AG20443 (cell line): ENCODE results near the gene PITPNM1.

Source experiments
- DNase-seq: peaks from one replicate; pipeline ENCODE4 v3.0.0; 2012; ENCODE audit warnings: low spot score, mixed read lengths

Gene PITPNM1

DNA sequence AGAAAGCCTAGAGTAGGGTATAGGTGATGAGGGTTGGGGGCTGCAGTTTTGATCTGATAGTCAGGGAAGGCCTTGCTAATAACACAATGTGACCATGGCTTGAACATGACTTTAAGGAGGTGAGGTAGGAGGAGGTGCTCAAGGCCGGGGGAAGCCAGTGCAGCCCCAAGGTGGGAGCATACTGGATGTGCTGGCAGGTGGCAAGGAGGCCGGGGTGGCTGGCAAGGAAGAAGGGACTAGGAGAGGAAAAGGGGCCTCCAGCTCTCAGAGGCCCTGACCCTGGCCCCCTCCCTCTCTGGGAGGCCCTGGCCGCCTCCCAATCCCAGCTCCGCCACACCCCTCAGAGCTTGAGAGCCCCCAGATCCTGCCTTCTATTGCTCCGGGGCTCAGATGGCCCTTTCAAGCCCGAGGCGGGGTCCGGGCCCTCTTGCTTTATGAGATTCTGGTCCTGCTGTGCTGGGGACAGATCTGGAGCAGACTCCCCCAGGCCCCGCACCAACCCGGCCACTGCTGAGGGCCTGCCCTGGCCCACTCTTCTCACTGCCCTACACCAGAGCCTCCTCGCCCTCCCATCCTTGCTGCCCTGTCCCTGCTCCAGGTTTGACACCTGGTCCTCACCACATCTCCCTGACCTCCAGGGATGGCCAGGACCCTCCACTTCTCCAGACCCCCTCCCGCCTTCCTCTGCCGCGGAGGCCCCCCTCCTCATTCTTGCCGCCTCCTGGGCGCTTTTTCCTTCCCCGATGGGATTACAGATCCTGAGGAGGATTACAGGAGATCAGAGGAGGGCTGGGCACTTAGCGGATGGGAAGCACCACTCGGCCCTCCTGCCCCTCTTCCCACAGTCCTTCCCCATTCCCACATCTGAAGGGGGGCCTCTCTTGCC, 1.8 kb downstream of the PITPNM1 start:
- DNase-seq = no peak

DNA sequence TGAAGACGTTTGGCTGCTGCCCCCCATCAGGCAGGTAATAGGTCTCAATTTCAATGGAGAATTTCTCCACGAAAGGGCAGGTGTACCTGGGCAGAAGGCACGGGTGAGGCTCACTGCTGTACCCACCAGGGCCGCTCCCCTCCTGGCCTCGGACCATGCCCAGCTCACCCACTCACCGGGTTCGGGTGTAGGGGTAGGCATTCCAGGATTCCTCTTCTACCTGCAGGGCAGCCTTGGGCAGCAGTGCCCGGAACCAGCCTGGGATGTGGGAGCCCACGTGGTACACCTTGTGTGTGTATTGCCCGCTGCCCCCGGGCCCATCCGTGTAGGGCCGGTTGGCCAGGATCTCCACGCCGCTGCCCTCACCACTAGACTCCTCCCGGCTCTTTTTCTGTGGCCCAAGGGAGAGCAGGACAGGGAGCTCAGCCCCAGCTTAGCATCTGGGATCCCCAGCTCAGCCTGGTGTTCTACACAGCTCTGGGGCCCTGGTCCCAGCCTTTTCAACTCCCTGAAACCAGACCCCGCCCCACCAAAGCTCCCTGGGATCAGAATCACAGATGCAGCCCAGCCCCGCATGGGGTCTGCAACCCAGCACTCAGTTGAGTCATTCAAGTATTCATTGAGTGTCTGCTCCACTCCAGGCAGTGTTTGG, 2.7 kb downstream of the PITPNM1 start:
- no peak for DNase-seq

DNA sequence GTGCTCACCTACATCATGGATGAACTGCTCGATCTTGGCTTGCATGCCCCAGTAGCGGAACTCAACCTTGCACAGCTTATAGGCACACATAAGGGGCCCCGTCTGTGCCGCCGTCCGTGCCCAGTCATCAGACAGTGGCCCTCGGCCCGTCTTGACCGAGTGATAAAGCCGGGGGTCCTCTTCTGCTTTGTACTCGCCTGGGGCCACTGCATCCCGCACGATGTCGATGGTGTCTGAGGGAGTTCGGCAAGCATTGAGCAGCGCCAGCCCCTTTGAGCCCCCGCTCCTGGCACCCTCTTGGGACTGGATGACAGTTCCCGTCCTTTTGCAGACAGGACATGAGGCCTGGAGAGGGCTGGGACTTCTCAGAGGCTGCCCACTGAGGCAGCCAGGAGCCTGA, 3.3 kb downstream of the PITPNM1 start:
- DNase-seq = no peak

DNA sequence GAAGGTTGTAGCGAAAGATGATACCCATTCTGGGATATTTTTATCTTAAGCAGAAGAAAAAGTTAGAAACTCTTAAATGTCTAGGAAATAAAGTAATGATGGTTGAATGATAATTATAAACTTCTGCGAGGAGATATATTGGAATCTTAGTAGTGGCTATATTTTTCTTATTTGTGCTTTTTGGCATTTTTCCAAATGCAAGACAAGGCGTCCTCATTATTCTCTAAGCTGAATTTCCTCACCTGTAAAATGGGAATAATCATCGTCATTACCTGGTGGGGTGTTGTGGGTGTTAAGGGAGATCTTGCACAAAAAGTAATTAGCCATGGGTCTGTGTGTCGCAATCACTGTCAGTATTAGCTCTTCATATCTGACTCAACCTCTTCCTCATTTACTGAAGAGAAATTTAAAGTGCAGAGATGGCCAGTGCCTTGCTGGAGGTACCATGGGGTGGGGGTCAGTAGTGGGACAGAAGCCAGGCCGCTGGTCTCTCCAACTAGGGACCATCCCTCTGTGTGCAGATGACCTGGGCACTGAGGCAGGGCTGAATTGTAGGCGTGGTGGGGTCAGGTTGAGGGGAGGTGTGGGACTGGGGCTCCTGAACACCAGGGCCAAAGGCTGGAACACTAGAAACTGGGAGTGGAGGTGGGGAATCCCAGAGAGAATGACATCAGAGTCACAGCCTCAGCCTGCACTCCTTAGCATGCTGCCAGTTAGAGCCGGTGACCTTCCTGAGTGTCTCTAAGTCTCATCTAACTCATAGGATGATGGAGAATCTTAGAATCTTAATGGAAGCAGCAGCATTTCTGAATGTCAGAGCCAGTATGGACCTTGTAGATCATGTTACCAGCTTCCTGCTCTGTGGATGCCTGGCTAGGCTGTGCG, 4.1 kb downstream of the PITPNM1 start:
- no peak for DNase-seq

DNA sequence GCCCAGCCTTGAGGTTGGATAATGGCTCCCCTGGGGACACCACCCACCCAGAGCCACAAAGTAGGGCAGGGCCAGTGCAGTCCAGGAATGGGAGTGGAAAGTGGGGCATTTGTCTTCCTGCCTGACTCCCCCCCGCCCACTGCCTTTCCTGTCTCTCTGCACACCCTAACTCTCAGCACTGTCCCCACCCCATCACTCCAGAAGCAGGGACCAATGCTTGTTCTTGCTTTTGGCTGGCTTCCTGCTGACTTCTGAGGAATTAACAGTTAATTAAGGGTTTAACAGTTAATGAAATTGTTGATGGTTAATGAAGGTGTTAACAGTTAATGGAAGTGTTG, 4.7 kb downstream of the PITPNM1 start:
- no peak for DNase-seq

DNA sequence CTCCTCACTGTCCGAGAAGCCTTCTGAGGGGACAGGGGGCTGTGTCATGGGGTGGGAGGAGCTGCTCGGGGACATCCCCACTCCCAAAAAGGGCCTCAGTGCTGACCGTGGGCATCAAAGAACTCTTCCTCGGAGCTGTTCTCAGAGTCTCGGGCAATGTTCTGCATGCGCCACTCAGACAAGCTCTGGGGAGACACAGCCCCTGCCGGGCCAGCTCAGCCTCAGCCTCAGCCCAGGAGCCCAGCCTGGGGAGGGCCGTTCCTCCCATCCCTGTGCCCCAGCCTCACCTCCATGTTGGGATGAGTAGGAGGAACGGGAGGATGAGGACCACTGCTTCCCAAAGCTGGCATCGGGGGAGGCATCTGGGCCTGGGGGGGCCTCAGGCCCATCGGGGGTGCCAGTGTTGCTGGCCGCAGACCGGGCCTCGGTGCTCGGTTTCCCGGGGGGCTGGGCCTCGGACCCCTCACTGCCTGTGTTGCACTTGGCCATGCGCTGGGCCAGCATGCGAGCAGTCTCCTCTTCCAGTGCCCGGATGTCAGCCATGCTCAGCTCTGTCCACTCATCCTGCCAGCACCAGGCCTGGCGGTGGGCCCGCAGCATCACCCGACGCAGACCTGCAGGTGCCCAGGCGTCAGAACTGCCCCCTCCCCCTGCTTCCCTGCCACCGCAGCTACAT, 5.2 kb downstream of the PITPNM1 start:
- no peak for DNase-seq

DNA sequence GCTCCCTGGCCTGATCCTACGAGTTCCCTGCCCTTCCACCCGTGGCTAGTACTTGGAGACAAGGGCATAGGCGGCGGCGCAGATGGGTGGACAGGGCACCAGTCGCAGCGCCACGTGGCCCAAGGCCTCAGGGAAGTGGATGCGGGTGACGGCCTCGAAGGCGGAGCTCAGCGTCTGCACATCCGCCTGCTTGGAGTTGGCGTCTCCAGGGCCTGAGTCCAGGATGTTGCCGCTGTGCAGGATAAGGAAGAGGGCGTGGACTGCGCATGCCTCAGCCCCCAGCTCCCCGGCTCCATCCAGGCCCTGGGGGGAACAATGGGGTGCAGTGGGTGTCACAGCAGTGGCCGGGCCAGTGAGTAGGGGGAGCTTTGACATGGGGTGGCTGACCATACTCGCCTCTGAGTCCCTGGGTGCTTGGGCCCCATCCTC, 6.6 kb downstream of the PITPNM1 start:
- no peak for DNase-seq

DNA sequence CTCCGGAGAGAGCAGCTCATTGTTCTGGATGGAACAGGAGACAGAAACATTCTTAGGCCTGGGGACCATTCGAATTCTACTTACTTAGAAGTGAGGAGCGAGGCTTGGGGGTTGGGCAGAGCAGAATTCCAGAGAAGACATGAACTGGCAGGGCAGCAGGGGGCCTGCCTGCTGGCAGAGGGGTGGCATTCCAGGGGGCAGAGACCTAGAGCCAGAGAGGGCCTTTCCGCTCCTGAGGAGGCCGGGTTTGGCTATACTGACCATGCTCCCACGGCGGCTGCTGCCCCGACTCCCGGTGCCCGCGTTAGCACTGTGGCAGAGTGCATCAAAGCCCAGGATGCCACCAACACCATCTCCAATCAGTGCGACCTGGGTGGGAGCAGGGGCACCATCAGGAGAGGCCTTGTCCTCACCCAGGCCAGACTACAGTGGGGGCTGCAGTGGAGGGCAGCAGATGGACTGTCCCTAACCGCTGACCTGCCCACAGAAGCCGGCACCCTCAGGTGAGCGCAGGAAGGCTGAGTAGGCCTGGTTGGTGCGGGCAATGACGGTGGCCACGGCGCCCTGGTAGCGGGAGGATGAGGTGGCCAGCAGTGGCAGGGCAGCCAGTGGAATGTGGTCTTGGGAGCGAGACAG, 7.4 kb downstream of the PITPNM1 start:
- DNase-seq = no peak

DNA sequence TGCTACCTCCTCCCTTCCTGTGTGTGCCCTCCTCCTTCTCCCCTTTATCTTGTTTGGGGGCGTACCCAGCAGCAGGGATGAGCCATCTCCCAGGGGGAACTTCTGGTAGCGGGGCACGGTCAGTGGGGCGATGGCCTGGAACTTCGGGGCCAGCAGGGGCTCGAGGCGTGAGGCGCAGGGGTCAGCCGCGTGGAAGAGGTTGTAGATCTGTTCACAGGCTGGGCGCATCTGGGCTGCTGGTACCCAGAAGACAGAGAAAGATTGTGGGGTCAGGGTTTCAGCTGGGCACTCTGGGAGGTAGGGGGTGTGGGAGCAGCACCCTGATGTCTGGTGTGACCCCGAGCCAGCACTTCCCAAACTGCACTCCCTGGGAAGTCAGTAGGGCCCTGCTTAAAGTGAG, 9.1 kb downstream of the PITPNM1 start:
- no peak for DNase-seq

DNA sequence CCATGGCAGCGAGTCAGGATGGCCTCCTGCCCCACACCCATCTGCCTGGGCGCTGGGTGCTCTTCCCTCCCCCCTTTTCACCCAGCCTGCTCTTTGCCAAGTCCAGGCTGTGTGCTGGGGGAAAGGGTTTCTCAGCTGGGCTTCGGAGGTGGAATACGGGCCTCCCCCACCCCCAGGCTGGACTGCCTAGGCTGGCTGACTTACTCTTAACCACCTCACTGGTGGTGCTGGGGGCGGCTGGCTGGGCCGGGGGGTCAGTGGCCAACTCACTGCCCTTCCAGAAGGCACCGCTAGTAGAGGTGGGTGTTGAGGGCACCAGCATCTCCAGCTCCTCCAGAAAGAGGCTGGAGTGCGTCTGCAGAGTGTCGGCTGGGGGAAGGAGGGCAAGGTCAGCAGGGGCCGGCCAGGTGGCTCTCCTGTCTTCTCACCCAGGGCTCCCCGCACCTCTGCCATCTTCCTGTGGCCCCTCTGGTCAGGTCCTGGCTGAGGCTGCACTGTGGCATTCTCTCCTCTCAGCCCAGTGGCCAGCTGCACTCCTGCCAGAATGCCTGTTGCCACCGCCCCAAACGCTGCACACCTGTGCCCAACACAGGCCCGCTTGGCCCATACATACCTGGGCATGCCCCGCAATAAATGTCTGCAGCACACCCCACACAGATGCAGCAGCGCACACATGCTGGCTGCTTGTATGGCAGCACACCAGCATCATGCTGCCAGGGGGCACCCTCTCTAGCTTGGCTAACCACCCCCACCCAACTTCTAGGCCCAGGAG, 9.7 kb downstream of the PITPNM1 start:
- DNase-seq = no peak

DNA sequence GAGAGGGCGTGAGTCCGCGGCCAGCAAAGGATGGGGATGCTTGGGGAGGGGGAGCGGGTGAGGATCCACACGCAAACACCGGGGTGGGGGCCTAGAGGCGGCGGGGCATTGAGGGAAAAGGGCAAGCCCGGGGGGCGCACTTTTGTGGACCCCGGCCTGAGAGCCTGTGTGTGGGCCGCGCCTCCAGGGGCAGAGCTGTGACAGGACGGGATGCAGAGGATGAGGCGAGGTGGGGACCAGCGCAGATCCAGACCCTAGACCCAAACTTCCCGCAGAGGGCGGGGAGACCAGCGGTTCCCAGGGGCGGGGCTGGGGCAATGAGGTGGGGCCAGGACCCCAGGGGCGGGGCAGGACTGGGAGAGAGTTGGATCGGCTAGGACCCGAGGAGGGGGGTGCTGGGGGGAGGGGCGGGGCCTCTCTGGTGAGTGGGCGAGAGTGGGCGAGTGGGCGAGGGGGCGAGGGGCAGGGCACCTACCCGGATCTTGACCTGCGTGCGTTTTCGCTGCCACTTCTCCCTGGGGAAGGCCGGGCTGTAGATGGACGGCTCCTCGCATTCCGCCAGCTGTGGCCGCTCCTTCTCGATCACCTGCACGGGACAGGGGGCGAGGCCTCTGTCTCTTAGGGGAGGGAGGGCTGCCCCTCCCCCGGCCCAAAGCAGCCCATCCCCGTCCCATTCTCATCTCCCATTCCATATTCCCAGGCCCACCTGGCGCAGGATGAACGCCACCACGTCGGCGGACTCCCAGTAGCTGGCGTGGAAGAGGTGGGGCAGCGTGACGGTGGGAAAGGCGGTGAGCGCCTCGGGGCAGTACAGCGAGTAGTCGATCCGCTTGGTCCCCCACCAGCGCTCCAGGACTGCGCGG, 10.6 kb downstream of the PITPNM1 start:
- no peak for DNase-seq

DNA sequence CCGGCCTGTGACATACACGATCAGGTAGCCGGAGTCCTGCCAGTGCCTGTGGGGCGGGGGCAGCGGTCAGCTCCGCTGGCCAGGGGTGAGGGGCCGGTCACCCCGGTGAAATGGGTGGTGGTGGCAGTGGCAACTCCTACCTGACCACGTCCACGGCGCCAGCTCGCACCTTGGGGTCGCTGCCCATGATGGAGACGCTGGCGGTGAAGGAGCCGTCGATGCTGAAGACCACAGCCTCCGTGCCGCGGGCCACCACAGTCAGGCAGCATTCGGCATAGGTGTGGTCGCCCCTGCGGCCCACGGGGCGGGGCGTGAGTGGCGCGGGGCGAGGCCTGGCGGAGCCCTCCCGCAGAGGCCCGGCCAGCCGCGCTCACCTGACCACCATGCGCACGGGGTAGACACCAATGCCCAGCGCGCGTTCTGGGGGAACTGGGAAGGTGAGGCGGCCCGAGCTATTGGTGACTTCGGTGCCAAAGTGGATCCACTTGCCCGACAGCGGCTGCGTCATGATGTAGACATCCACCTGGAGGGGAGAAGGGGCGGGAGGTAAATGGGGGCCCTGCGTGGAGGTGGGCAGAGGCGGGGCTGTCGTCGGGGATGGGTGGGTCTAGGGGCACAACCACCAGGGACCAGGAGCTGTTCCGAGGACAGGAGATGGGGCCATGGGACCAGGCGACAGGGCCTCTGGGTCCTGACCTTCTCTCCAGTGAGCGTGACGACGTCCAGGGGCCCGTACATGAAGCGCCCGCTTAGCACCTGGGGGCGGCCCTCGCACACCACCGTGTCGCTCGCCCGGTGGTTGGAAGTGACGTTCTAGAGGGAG, 11.4 kb downstream of the PITPNM1 start:
- no peak for DNase-seq

DNA sequence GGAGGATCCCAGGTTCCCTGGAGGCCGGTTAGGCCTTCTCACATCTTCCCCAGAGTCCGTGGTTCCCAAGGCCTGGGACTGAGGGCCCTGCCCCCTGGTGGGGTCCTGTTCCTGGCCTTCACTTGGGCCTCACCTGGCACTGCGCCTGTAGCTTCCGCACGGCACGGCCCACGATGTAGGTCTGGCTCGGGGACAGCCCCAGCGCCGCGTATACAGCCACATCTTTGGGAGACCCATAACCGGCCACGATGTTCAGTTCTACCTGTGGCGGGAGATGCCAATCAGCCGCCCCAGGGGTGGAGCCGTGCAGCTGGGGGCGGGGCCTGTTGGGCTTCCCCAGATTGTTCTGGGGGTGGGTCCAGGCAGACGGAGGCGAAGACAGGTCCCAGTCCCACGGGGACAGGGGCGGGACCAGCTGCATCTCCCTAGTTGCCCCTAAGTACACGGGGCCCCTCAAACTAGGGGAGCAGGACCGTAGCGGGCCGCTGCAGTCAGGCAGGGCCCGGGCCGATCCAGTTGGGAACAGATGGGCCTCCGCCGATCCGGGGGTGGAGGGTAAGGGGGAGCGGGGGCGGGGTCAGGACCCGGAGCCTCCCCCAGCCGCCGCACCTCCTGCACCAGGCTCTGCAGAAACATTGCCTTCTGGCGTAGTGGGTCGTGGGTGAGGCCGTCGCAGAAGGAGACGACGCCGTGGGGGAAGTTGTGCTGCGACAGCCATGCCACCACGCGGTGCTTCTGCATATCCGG, 12.2 kb downstream of the PITPNM1 start:
- DNase-seq = no peak

DNA sequence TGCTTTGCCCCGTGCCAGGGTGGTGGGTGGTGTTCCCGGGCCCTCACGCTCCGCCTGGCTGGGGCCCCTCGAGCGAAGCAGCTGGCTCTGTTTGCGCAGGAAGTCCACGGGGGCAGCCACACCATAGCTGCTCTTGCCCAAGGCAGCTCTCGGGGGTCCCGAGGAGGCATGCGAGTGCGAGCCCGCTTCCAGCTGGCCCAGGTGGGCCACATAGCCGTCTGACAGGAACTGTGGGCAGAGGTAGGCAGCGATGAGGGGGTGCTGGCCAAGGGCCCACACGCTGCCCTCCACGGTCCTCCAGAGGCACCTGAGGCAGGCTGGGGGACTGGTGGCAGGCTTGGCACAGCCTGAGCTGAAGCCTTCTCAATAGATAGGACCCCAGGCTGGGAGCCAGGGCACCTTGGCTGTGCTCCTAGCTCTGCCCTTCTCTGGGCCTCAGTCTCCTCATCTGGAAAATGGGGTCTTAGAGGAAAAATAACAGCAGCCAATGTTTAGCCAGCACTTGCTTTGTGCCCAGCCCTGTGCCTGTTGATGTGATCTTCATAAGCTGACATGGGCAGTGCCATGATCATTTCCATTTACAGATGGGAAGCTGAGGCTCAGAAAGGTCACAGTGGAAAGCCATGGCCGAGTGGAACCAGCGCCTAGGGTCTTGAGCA, 13.0 kb downstream of the PITPNM1 start:
- no peak for DNase-seq

DNA sequence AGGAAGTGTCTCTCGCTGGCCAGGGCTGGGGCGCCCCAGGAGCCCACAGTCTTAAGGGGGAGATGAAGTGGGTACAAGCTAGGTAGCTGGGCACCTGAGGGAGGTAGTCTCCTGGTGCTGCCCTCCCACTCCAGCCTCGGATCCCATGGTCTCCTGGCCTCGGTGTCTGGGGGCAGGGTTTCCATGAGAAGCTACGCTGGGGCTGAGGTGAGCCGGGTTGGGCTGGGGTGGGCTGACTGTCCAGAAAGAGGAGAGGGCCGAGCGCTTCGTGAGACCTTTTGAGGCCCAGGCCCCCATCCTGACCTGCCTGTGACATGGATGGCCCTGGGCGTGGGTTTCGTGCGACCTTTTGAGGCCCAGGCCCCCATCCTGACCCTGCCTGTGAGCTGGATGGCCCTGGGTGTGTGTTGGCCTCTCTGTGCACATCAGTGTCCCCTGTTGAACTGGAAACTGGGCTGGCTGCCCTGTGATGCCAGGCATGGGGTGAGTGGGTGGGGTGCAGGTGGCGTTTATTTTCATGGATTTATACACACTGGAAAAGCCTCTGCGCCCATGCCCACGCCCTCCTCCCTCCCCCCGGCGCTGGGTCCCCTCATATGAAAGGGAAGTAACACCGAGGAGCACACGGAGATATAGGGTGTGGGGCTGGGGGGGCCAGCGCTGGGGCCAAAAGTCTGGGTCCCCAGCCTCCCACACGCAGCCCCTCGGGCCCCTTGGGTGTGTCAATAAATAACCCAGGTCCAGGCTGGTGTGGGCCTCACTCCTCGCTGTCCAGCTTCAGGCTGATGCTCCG, 13.7 kb downstream of the PITPNM1 start:
- DNase-seq = no peak

DNA sequence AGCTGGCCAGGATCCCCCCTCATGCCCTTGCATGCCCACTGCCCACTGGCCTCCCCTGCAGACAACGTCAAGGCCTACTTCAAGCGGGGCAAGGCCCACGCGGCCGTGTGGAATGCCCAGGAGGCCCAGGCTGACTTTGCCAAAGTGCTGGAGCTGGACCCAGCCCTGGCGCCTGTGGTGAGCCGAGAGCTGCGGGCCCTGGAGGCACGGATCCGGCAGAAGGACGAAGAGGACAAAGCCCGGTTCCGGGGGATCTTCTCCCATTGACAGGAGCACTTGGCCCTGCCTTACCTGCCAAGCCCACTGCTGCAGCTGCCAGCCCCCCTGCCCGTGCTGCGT, 14.5 kb downstream of the PITPNM1 start:
- no peak for DNase-seq
